SKM-1 (cell line): ENCODE measurements around the gene ELMO1.
A peak's percentile ranks its signal among the peaks of the same experiment; 100 is the strongest.

ENCODE experiments used
- DNase-seq: peaks from one replicate; lab custom pipeline; 2025; ENCODE audit not compliant: unreplicated experiment; lab: John Stamatoyannopoulos, UW

ELMO1 gene

GRCh38 chr7:37231613-37232012 lies 217.1 kb downstream of the ELMO1 start:
- no peak for DNase-seq

DNA sequence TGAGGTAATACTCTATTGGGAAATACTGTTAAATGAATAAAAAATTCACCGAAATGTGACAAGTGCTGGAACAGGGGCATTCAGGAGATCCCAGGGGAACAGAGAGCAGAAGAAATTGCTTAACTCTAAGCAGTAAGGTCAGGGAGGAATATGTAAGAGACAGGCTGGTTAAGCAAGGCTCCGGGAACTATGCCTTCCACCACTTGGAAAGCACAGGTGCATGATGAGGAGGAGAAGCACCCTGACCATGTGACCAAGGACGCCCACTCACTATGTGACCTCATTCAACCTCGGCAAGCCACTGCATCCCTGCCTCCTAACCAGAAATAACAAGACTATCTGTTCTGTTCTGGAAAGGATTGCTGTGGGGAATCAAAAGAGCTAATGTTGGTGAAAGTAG lies 218.4 kb downstream of the ELMO1 start:
- no peak for DNase-seq

GRCh38 chr7:37229381-37229780 lies 219.3 kb downstream of the ELMO1 start:
- DNase-seq = no peak

GRCh38 chr7:37225285-37225969 lies 223.2 kb downstream of the ELMO1 start:
- no peak for DNase-seq

DNA sequence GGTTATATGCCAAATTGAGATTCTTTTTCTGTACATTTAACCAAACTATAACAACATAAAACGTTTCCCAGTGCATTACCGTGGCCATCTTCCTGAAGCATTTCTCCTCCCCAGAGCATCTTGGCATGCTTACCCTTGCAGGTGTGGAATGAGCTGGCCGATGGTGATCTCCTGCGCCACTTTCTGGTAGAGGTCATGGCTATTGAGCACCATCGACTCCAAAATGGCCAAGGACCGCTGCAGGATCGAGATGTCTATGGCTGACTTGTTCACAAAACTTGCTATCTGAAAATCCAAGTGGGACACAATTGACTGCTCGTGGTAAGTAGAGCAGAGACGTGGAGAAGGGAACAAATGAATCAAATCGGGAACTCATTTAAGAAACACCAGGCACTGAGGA lies 223.9 kb downstream of the ELMO1 start:
- DNase-seq = no peak

DNA sequence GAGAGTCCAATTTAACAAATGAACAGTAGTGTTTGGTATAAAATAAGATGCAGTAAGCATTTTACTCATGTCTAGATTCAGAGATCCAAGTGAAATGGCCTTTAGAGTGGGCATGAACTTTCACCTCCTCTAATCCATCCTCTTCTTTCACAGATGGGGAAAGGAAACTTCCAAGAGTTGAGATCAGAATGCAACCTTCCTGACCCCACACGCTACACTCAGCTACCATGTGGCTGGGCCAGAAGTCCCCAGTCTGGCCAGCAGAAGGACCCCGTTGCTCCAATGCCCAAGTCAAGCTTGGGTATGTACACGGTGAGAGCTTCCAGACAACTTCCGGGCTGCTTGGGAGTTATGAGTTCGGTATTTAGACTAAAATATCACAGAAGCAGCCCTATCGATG lies 228.0 kb downstream of the ELMO1 start:
- no peak for DNase-seq

DNA sequence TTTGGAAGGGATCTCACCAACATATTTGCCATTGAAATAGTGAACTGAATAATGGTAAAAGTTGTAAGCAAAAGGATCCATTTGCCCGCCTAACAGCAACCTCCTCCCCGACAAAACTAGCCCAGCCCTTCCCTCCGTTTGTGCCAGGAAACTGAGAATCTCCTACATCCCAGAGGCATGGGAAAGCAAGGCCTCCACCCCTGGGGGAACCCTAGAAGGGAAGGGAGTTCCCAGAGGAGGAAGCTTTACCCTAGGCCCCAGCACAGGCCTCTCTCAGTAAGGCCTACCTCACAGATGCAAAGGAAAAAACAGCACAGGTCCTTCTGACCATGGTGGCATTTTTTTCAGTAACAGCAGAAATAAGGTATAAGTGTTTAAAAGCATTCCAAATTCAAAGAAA lies 229.7 kb downstream of the ELMO1 start:
- DNase-seq = no peak

- DNase-seq = no peak
These were observed 231.7 kb downstream of the ELMO1 start for GRCh38 chr7:37216923-37217322.

GRCh38 chr7:37216156-37216852 lies 232.4 kb downstream of the ELMO1 start:
- no peak for DNase-seq

DNA sequence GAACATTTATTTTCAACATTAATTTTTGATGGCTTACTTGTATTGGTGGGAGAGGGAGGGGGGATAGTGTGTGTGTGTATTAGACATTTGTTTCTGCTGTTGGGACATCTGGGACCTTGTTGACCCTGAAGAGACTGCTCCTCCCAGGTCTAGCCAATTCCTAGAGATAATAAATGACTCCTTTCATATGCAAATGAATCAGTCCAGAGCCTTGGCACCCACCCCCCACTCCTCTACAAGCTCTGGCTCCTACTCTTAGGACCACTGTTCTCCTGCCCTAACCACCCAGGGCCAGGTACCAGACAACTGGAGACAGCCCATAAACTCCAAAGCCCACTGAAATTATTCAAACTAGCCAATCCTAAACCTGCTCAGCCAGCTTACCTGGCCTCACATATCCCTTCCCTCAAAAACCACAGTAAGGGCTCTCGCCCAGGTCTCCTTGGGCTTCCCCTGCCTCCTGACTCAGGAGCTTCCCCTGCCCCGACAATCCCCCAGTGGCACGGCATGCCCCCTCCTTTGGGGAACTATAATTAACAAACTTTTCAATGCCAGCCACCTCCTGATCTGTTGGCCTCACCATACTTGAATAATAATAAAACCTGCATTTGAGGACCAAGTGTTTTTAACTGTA lies 233.3 kb downstream of the ELMO1 start:
- no peak for DNase-seq

- no peak for DNase-seq
These were observed 236.1 kb downstream of the ELMO1 start for GRCh38 chr7:37212556-37212955.

DNA sequence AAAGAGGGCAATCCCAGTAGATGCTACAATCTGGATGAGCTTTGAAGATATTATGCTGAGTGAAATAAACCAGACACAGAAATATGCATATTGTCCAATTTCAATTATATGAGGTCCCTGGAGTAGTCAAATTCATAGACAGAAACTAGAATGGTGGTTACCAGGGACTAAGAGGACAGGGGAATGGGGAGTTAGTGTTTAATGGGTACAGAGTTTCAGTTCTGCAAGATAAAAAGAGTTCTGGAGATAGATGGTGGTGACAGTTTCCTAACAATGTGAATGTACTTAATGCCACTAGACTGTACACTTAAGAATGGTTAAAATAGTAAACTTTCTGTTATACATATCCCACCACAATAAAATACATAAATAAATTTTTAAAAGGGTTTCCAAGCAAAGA lies 236.6 kb downstream of the ELMO1 start:
- no peak for DNase-seq

DNA sequence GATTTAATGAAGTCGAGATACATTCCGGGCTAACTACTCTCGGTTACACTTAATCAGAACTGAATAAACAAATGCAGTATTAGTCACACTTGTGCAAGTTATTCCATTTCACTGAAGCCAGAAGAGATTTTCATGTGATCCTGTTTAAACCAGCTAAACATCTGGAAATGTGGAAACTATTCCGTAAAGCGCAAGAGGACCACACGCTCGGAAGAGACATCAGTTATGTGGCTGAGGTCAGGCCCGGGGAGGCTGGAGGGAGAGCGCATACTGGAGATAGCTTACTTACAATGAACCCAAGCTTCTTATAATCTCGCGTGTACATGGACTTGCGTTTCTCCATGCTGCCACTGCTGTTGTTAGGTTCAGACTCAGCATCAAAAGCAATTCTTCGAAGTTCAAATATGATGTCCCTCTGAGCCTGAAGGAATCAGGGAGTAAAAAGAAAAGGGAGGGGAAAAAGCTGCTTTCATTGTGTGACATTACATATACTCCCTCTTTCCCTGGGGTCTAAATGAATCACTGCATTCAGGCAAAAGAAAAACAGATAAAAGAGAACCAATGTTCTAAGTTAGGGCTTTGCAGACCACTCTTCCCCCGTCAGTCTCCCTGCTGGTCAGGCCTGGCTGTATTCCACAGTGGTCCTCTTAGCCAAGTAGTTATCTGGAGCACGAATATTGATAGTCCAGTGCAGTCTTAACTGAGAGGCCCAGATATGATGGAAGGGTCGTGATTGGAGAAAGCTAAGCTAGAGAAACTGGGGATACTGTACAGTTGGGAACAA lies 237.4 kb downstream of the ELMO1 start:
- no peak for DNase-seq

DNA sequence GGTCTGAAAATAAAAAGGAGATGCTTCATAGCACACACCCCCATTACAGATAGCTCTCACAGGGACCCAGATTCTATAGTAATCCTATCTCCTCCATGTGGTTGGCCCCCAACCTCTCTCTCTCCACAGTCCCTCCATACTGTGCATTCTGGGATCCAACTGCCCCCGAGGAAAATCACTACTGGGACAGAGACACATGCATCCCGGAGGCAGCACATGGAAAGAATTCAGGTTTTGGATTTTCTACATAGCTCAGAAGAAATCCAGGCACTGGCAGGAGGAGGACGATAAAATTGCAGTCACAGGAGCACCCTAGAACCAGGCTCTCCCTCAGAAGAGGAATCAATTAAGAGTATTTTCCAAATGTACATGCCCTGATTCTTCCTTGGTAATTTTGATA lies 239.5 kb downstream of the ELMO1 start:
- no peak for DNase-seq

- DNase-seq = peak; percentile 42
These were observed 240.1 kb downstream of the ELMO1 start for GRCh38 chr7:37208528-37208927.

DNA sequence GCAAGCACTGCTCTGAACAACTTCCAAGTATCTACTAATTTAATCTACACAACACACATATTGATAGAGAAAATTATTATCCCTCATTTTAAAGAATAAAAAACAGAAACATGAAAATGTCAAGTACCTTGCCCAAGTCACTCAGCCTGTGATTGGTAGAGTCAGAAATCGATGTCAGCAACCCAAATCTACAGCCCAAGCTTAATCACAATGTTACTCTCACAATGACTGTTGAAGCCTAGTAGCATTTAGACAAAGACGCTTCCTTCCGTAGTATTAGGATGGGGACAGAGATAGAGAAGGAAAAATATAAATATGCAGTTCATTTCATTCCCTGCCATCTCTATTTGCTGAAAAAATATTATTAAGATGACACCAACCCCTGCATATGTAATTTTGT lies 242.5 kb downstream of the ELMO1 start:
- no peak for DNase-seq

- DNase-seq = no peak
These were observed 243.2 kb downstream of the ELMO1 start for GRCh38 chr7:37205451-37205850.

DNA sequence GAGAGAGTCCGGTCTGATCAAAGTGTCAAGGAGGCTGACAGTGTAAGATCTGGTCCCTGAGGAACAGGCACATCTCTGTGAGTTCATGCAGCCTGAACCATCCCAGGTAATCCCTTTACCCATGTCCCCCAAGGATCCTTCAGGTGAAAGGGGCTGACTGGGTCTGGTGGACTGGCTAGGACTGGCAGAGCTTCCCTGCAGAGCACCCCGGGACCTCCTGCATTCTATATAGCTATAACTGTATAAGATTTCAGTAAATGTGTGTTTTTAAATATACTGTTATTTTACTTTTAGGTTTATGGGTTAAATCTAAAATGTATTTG lies 246.8 kb downstream of the ELMO1 start:
- DNase-seq = no peak

DNA sequence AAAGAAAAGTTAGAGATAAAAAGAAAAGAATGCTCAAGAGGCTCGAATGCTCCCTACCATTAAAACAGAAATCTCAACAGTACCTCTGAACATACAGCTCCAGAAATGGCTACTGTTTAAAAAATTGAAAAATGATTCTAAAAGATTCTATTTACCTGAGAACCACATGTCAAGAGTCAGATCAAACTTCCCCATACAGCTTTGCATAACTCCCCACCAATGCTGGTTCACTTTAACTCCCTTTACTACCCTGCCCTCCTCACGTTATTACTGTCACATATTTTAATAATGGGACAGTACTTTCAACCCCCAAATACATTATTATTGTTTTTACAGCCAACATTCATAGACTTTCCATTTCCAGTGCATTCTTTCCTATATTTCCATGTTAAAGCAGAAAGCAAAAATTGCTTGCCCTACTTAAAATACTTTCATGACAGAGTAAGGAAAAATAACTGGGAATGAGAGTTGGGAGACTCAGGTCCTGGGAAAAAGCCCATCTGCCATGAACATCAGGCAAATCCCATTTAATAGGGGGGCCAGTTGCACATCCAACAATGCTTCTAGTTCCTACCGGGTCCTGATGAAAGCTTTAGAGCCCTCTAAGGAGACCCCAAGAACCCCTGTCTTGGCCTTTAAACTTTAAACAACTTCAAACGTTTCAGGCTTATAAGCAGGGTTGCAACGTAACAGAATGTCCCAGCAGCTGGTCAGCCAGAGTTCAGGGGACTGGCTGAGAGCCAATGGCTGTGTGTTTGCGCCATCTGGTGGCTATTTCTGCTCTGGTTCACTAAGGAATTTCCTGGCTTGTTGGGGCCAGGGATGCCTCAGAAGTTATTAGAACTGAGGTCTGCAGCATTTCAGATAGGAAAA lies 247.4 kb downstream of the ELMO1 start:
- peak; percentile 52 for DNase-seq

DNA sequence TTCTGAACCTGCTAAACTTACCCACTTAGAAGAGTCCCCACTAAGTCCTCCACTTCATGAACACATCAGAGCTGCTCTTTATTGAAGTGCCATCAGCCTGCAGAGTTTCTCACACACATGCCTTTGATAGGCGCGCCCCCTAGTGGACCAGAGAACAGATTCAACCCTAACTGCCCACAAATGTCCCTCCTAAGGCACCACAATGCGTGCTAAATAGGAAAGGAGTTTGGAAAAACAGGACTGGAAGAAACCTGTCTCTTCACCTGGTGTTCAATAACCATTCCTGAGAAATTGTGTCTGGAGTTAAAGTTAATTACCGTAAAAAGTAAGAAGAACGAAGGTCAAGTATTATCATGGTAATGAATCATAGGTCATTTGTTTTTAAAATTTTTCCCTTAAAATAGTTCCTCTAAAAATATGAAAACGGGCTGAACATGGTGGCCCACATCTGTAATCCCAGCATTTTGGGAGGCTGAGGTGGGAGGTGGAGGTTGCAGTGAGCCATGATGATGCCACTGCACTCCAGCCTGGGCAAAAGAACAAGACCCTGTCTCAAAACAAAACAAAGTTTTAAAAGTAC lies 249.7 kb downstream of the ELMO1 start:
- peak; percentile 36 for DNase-seq
